CD4-positive, alpha-beta T cell treated with Interleukin-1 beta for 1 hour (primary cell): ENCODE data around the gene AEBP1.

Experiments used
- DNase-seq, 2 donors: peaks; one replicate each; pipeline ENCODE4 v3.0.0-alpha.2; 2020 to 2022

Gene AEBP1

DNA sequence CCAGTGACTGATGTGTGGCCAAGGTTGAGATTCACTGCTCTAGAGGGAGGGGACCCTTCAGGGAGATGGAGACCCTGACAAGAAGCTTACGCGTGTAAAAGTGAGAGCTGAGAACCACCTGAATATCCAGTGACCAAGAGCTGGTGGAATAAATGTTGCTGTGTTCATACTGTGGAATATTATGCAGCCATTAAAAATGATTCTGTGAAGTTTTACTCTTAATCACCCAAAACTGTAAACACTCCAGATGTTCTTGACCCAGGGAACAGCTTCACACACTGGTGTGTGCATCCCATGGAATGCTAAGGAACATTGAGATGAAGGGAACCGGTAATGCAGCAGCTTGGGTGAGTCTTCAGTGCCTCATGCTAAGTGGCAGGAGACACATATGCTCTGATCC, 17.5 kb upstream of the AEBP1 start:
- no peak for DNase-seq

DNA sequence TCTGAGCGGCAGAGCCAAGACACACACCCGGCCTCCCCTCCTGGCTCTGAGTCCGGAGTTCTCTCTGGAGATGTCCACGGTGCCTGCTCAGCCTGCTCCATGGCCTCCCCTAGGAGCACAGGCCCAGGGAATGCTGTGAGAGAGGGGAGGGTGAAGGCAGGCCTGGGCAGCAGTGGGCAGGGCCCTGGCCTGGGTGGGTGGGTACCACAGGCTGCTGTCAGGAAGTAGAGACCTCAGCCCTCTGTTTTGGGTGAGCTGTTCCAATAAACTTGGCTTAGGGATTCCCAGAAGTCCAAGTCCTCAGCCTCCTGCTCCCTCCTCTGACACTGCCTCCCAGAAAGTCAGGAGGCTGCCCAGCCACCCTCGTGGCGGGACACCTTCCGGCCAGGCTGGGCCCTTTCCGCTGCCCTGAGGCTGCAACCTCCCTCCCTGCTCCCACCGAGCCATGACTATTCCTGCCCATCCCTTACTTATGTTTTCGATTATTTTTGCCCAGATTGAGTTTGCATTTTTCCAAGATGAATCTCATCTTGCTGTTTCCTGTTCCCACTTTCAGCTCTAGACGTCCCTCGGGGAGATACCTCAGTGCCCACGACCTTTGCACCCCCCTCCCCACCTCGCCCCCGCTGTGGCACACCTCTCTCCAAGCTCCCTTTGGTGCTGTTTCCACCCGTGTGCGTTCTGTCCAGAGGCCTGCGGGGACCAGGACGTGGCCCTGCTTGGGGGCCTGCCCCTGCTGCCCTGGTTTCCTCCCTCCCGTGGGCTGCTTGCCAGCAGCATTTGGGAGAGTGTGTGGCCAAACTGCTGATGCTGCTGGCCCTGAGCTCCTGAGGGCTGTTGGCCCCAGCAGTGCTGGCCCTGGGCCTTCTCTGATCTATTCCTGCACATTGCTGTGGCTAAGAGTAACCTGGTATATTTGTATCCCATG, 16.0 kb upstream of the AEBP1 start:
- no peak for DNase-seq

DNA sequence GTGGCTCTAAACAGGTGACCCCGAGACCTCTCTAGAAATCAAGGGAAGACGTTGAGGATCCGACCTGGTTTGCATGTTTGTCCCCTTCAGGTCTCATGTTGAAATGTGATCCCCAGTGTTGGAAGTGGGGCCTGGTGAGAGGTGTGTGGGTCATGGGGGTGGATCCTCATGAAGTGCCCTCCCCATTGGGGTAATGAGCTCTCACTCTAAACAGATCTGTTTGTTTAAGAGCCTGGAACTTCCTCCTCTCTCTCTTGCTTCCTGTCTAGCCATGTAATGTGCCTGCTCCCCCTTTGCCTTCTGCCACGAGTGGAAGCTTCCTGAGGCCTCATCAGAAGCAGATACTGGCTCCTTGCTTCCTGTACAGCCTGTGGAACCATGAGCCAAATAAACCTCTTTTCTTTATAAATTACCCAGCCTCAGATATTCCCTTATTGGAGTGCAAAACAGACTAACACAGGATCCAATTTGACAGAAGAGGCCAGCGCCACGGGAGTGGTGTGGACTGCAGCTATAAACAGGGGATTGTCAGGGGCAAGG, 11.0 kb upstream of the AEBP1 start:
- DNase-seq, result no peak

DNA sequence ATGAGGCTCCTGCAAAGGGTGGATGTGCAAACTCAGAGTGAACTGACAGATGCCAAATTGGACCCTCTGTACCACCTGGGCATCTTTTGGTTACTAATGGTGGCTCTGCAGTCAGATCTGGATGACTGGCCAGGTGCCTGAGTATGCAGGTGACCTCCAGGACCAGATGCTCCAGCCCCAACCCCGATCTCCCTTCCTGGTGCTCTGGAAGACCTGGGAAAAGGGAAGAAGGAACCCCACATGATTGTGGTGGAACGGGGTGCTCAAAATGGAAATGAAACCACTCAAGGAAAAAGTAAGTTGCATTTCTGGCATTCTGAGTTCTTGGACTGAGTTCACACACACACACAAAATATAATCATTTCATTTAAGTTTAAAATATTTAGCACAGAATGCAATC, 9.8 kb upstream of the AEBP1 start:
- no peak for DNase-seq

DNA sequence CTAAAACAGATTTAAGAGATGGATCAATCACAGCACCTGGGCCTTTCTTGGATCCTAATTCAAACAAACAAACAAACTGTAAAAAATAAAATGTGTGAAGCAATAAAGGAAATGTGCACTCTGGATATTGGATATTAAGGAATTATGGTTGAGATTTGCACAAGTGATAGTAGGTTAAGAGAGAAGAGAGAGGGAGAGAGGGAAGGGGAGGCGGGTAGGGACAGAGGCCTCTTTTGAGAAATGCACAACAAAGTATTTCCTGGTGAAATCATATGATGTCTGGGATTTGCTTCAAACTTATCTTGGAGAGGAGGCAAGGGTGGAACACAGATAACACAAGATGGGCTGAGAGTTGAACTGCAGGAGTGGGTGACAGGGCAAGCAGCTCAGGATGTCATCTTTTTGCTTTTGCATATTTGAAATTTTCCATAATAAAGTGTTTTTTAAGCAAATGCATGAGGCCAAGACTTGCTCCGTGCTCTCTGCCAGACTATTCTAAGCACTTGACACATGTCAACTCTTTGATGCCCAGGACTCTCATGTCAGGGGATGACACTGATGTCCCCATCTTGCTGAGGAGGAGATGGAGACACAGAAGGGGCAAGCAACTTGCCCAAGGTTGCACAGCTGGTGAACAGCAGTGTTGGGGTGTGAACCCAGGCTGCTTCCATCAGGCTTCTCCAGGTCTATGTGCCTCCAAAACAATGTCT, 9.1 kb upstream of the AEBP1 start:
- DNase-seq, result no peak

DNA sequence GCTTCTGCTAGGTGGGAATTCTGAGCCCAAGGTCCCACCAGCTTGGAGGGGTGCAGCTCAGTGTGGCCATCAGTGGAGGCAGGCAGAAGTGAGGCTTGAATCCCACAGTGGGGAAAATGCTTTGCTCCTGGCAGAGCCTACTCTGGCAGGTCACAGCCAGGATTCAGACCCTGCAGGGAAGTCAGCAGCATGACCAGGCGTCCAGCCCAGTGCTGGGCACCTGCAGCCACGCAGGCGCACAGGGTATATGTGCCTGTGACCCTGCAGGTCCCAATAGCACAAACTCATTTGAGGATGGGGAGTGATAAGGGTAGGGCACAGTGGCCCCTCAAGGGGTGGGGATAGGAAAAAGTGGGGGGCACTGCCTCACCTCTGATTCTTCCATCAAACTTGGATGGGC, 8.4 kb upstream of the AEBP1 start:
- no peak for DNase-seq

DNA sequence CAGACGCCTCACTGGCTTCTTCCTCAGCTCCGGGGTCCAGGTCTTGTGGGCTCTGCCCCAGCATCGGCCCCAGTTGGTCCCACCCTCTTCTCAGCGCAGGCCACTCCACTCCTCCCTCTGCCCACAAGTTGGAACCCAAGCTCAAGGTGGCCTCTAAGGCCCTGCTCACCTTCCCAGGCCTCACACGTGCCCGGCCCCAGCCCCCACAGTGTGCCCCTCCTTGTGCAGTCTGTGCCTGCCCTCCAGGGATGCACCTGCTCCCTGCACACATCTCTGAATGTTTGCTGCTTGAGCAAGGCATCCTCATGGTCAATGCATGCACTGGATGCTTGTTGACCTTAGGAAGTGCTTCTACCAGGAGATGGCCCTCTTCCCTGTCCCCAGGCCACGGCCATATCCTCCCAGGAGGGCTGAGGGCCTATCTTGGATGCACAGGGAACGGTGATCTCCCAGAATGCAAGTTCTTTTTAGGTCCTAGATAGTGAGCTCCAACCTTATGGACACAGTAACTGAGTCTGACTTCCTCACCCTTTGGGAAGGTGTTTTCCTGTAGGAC, 7.7 kb upstream of the AEBP1 start:
- DNase-seq, result no peak

DNA sequence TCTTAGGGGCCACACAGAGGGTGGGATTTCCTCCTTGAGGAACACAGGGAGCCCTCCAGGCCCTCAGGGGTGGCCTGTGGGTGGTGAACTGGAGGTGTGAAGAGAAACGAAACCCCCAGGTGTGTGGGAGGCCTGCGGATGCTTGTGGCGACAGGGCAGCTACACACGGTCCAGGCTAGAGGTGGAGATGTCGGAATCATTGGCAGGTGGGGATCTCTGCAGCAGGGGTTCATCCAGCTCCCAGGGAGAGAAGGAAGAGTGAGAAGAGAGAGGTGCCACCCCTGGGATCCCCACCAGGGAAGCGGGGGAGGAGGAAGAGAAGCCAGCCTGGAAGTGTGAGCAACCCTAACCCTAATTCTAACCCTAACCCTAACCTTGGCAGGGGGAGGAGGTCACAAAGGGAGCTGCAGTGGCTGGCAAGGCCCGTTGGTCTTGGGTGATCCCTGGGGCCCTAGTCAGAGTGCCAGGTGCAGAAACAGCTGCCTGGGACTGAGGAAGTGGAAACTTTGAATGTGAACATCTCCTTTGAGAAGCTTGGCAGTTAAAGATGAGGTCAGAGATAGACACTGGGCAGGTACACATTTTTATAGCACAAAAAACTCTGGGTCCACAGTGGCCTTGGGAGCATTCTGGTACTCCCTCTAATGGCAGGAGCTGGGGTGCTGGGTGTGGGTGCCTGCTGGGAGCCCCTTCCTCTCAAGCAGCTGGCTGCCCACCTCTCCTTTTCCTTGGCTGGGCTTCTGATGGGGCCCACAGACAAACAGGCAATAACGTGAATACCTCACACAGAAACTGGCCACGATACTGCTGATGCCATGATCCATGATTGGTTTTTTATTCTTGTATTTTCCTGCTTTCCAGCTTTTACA, 6.8 kb upstream of the AEBP1 start:
- peak in 1 of 2 donors; percentile 49 for DNase-seq

DNA sequence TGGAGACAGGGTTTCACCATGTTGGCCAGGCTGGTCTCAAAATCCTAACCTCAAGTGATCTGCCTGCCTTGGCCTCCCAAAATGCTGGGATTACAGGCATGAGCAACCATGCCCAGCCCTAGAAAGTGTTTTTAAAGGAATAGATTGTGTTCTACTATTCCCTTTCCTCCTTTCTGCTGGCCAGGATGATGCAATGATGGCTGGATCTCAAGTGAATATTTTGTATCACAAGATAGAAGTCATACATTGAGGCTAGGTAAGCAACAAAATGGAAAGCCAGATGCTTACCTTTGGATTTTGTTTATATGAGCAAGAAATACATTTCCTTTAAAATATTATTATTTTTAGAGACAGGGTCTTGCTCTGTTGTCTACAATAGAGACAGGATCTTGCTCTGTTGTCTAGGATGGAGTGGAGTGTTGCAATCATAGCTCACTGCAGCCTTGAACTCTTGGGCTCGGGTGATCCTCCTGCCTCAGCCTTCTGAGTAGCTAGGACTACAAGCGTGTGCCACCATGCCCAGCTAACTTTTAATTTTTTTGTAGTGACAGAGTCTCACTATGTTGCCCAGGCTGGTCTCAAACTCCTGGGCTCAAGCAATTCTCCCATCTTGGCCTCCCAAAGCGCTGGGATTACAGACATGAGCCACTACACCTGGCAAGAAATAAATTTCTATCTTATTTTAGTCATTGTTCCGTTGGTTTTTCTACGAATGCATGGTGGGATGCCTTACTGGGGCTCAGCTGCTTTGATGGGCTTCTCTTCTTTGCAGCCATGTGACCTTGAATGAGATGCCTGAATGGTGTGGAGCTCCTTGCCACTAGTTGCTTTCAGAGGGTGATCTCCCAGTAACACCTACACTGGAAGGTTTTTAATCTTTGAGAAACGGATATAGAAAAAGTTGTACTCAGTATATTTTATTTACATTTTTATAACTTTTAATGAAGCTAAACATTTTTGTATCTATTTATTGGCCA, 5.8 kb upstream of the AEBP1 start:
- DNase-seq, result no peak

DNA sequence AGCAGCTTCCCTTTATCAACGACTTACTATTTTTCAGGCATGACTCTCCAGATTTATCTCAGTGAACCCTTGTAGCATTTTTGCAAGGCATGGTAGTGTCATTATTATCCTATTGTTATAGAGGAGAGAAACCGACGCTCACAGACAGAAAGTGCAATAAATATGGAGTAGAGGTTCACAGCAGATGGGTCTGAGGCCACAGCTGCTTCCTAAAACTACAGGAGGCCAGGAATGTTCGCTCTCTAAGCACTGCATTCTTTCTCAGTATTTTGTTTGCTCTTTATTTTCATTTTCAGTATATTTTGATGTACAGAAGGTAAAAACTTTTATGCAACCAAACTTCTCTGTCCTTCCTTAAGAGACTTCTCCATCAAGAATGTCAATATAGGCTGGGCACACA, 4.5 kb upstream of the AEBP1 start:
- DNase-seq, result no peak

DNA sequence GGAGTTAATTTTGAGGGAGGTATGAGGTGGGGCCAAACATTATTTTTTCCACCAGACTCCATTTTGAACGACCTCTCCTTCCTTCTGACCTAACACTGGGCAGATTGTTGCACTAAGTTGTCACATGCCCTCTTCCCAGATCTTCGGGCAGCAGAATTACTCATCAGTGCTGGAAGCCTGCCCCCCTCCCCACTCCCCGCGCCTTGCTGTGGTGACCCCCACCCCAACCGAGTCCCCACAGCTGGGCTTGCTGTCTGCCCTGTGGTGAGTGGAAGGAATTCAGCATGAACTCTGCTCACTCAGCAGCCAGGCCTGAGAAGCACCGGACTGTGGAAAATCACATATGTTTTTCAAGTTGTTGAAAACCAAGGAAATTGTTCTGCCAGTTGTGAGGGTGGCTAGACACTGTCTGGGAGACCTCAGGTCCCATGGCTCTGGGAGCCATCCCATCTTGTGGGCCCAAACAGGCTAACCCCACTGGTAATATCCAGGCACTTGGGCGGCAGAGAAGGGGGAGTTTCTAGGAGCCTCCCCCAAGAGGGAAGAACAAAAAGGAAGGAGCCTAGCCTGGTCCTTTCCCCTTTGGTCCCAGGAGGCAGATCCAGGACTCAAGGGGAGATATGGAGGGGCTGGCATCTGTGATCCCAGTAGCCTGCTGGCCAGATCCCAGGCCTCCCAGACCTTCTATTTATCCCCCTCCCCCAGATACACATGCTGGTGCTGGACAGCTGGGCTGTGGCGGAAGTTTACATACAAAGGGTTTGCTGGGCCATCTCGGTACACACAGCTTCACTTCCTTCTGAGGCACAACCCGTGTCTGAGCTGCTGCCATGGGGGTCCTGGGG, 3.5 kb upstream of the AEBP1 start:
- no peak for DNase-seq

DNA sequence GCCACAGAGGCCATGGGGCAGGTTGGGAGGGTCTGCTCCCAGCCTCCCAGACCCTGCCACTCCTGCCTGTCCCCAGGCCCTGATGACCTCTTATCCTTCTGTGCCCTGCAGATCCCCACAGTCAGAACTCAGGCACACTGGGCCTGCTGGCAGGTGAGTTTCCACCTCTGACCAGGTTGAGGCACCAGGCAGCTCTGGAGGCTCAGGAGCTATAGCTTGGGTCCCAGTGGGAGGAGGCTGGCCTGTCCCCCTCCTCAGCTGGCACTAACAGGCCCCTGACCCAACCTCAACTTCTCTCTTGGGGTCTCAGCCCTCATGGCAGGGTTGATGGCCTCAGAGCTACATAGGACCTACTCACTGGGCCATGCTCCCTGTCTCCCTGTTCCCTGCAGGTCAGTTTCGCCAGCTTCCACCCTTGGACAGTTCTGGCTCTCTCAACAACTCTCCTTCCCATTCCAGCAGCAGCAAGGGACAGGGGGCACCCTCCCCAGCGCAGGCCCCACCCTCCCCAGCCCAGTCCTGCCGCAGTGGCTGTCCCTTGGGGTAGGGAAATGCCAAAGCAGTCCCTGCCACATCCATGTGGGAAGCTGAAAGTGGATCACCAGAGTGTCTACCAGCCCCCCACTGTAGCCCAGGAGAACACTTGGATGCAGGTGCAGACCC, 2.7 kb upstream of the AEBP1 start:
- DNase-seq, result no peak

DNA sequence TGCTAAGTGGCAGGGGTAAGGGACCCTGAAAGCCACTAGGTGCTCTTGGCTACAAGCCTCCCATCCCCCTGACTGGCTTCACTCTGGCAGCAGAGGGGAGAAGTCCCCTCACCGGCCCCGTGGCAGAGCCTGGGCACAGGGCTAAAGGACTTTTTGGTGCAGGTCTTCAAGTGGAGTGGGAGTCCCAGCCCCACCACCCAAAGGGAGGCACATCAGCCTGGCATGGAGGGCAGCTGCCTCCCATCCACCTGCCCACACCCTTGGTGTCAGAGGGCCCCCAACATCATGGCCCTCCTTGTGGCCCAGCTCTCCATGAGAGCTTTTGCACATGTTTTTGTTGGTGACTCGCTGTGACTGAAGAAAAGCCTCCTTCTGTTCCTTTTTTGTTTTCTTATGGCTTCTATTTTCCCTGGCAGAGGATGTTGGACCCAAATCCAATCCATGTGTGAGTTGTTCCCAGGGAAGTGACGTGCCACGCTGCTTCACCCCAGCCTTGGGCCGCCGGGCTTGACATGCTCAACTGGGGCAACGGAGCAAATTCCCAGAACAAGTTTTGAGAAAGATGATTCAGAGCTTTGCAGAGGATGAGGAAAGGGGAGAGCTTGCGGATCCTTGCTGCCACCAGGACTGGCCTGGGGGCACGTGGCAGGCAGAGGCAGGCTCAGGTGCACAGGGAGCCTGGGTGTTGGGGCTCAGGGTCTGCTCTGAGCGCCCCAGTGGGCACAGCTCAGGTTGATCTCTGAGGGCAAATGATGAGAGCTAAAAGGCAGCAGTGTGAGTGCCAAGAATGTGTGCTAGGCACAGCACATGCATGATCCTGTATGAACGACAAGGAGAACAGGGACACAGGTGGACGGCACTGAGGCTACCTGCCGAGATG, 1.9 kb upstream of the AEBP1 start:
- no peak for DNase-seq

DNA sequence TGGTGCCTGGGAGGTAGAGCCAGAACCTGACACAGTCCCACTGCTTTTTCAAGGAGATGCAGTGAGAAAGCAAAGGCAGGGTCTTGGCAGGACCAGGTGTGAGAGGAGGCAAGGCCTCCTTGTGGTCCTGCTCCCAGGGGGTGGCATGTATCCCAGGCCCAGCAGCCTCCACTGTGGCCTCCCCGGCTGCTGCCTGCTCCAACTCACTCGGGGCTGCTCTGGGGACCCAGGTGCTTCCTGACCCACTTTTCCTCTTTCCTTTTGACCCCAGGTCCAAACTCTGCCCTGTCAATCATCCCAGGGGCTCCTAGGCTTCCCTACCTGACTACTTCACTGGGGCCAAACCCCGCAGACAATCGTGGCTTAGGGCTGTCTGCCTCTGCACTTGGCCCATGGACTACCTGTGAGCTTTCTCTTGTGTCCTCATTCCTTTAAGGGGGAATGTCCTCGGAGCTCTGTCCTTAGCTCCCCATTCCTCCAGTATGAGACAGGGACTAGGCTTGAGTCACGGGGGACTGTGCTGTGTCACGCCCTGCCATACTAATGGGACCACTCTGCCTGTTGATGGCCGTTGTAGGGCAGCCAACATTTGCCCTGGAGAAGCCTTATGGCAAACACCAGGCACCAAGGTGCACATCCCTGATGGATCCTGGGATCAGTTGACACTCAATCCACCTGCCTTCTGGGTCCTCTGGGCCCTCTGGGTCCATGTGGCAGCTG, 1.1 kb upstream of the AEBP1 start:
- no peak for DNase-seq

DNA sequence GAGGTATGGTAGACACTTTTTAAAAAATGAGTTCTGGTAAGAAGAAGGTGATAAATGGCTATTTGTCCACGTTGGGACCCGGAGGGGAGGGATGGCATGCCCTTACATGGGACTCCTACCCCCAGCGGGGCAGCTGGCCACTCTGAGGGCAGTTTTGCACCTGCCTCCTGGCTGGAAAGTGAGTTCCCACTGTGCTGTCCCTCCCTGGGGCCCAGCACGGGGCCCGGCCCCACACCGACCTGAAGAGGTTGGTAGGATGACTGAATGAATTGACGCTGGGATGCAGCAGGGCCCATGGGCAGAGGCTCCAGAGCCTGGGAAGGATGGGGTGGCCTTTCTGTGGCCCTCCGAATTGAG, 601 bp upstream of the AEBP1 start:
- no peak for DNase-seq

DNA sequence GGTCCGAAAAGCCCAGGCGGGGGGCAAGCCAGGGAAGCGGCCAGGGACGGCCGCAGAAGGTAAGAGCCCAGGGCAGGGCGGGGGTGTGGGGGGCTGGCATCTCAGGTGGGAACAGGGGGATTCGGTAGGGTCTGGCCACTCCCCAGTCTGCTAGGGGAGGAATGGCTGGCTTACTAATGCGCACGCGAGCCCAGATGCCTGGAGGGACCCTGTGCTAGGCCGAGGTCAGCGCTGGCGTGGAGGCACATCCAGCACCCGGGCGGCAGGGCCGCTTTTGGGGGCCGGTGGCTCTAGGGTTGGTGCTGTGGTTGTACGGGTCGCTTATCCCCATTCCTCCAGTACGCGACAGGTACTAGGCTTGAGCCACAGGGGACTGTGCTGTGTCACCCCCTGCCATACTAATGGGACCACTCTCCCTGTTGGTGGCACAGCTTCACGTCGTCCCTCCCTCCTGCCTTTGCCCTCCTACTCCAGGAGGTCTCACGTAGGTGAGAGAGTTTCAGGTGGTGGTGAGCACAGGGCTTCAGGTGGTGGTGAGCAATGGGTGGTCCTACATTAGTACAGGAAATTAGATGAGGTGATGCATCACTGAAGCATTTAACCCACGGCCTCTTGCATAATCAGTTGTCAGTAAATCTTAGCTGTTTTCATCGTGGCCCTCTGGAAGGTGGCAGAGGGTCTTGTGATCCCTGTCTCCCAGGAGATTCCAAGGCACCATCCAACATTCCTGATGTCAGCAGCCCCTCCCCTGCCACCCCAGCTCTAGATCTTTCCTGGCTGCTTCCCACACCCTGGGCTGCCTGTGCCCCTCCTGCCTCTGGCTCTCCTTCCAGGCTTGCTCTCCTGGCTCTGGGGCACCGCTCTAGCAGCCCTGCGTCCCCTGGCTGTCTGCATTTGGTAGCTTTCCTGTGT, 971 bp downstream of the AEBP1 start:
- no peak for DNase-seq

DNA sequence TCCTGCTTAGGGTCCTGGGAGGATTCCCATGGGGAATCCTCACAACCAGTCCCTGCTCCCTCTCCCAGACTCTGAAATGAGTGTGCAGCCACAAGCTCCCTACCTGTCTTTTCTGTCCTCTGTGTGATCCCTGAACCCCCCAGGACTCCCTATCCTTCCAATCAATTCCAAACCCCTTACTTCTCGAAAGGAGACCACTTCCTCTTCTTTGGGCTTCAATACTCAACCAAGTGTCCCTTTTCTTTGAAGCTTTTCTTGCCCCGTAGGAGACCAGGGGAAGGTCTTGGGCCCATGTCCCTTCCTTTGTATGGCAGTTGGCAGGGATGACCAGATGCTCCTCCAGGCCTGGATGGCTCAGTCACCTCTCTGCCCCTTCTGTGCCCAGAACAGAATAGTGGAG, 1.7 kb downstream of the AEBP1 start:
- DNase-seq, result no peak
